D721Med (cell line): Measurements from ENCODE around the gene CNOT6.
"Not testable (repeated sequence)": the region's sequence is repeated elsewhere in the genome, so short reads cannot be mapped to it uniquely, and the experiment has no call there.

Source experiments
- DNase-seq: peaks from one replicate; pipeline ENCODE4 v3.0.0; 2011; ENCODE audit warnings: low spot score; ENCODE audit not compliant: insufficient read length
- FAIRE-seq: peaks from 2 replicates; lab custom pipeline; 2011; peaks lifted over from hg19 to GRCh38; lab: Jason Lieb, UNC
- TF ChIP-seq, protein P1 (sequence below): IDR thresholded peaks from 2 replicates; pipeline ENCODE4 v1.5.1; 2012; ENCODE audit warnings: mild to moderate bottlenecking, control low read depth; ENCODE audit not compliant: insufficient read depth; ENCODE audit errors: missing control alignments

CNOT6 gene

DNA sequence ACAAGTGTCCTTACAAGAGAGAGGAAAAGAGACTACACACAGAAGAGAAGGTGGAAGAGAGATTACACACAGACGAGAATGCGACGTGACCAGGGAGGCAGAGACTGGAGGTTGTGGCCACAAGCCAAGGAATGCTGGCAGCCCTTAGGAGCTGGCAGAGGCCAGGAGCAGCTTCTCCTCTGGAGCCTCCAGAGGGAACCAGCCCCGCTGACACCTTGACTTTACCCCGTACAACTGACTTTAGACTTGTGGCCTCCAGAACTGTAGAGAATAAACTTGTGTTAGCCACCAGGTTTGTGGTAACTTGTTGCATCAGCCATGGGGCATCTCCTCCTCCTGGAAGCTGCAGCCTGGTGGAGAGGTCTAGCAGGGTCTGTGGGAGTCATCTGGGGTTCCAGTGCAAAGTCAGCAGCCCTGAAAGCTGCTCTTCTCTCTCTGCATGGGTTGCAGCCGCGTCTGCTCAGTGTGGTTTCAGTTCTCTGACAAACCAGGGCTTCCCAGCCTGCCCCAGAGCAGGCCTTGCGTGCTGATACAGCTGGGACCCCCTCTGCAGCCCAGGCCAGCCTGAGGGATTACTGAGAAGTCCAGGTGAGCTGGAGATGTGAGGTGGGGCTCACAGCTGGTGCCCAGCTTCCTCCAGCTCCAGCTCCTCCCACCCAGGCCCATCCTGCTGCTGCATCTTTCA is 30.8 kb upstream of the CNOT6 start:
- no peak for FAIRE-seq
- no peak for DNase-seq
- TF ChIP-seq, protein P1, sequence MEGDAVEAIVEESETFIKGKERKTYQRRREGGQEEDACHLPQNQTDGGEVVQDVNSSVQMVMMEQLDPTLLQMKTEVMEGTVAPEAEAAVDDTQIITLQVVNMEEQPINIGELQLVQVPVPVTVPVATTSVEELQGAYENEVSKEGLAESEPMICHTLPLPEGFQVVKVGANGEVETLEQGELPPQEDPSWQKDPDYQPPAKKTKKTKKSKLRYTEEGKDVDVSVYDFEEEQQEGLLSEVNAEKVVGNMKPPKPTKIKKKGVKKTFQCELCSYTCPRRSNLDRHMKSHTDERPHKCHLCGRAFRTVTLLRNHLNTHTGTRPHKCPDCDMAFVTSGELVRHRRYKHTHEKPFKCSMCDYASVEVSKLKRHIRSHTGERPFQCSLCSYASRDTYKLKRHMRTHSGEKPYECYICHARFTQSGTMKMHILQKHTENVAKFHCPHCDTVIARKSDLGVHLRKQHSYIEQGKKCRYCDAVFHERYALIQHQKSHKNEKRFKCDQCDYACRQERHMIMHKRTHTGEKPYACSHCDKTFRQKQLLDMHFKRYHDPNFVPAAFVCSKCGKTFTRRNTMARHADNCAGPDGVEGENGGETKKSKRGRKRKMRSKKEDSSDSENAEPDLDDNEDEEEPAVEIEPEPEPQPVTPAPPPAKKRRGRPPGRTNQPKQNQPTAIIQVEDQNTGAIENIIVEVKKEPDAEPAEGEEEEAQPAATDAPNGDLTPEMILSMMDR, result no peak

DNA sequence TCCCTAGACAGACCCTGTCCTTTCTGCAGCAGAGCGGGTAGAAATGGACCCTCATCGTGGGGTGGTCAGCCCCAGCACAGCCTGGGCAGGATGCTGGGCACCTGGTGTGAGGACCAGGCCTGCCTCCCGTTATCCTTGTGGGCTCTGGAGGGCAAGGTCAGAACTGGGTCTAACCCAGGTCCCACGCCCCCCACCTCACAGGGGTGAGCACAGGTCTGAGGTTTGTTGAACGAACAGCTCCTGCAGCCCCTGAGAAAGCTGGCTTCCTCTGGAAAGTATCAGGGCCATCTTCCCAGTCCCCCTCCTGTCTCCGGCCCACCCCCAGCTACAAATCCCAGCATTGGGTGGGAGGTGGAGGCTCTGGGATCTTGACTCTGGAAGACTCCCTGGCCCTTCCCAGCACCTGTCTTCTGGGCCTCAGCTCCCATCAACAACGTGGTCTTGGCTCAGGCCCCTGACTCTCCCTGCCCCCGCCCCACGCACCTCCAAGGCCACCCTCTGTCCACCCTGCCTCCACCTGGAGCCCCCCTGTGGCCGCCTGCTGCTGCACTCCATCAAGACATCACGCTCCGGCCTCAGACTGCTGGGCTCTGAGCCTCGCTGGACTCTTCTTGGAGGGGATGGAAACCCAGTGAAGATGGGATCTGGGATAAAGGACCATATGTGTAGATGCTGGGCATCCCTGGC is 30.1 kb upstream of the CNOT6 start:
- FAIRE-seq (no peak), DNase-seq (no peak)
- TF ChIP-seq, protein P1, result no peak

DNA sequence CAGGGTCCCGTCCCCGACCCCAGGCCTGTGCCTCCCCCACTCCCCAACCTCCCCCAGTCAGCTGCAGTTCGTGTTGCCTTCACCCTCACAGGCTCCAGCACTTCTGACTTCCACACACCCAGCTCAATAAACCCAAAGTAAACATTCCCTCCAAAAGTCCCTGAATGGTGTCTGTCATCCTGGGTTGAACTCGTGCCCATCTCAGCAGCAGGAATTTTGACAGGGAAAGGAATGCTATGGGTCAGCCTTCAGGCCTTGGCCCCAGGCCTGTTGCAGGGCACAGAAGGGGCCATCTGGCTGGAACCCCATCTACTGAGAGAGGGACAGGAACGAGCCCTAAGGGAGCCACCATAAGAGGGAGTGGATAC is 29.6 kb upstream of the CNOT6 start:
- TF ChIP-seq, protein P1, result no peak
- DNase-seq (no peak), FAIRE-seq (no peak)

DNA sequence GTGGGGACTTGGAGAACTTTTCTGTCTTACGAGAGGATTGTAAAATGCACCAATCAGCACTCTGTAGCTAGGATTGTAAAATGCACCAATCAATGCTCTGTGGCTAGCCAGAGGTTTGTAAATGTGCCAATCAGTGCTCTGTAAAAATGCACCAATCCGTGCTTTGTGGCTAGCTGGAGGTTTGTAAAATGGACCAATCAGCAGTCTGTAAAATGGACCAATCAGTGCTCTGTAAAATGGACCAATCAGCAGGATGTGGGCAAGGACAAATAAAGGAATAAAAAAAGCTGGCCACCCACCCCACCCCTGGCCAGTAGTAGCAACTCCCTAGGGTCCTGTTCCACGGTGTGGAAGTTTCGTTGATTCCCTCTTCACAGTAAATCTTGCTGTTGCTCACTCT is 29.1 kb upstream of the CNOT6 start:
- FAIRE-seq, DNase-seq: not testable (repeated sequence)

DNA sequence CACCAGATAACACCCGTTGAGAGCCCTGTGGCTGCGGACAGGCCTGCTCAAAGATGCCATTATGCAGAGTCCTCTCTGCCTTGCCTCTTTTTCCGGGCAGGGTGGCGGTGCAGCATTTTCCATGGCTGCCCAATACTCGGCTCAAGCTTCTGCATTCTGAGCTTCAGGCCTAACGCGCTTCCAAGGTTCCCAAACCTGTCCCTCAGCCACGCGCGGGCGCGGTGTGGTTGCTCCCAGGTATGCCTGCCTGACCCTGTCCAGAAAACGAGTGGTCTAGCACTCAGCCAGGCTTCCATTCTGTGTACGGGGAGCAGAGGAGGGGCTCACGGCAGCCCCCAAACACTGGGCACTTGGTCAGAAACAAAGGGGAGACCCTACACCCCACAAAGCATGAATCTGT is 27.9 kb upstream of the CNOT6 start:
- DNase-seq, result no peak
- TF ChIP-seq, protein P1, result no peak
- no peak for FAIRE-seq

DNA sequence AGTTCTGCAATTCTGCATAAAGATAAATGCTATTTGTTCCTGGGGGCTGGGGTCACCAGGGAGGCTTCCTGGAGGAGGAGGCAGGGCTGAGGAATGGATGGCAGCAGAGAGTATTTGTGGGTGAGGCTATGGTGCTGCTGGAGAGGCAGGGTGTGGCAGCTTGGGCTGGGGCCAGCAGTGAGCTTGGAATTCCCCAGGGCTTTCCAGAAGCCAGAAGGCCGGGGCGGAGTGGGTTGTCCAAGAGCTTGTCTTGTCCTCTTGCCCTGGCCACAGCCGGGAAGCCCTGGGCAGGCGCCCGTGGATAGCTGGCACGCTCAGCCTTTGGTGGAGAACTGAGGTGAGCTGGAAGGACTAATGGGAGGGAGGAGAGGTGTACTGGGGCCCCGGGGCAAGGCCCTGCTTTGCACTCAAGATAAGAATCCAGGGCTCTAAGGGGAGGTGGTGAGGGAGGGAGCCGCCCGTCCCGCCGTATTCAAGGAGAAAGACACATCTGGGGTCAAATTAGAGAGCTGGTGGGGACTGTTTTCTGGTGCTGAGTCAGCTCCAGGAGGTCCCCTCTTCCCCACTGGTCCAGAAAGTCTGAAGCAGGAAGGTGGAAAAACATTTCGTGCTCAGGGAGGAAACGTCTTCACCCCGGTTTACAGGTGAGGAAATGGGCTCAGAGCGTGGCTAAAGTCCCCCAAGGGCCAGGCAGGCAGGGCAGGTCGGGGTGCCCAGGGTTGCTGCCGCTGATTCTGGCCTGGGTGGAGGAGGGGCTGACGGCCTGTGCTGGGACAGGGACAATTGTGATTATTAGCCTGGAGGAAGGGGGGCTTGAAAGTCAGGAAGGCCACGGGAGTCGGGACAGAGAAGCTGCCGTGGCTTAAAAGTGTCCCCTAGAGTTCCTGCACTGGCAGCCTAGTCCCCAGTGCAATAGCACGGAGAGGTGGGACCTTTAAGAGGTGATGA is 26.9 kb upstream of the CNOT6 start:
- TF ChIP-seq, protein P1, result no peak
- no peak for DNase-seq
- no peak for FAIRE-seq

DNA sequence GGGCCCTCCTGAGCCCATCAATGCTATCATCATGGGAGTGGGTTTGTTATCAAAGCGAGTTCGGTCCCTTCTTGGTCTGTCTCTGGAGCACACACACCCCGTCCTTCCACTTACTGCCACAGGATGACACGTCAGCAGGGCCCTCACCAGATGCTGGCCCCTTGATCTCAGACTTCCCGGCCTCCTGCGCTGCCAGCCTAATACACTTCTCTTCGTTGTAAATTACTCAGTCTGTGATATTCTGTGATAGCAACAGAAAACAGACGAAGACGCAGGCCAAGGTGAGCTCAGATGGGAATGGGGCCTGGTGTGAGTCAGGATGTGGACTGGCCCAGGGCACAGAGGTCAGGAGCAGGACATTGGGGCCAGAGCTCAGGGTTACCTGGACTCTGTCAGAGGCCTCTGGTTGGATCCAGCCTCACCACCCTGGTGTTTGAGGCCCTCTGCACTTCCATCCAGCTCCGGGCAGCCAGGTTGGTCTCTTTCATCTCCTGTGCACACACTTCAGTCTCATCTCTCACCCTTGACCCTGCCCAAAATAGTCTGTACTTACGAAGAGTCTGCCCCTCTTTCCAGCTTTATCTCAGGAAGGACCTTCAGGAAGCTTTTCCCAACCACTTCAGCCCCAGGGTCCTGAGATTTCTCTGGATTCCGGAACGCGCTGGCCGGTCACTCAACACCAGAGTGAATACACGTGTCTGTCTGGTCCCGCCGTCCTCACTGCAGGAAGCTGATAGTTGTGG is 26.0 kb upstream of the CNOT6 start:
- DNase-seq (no peak), FAIRE-seq (no peak)
- TF ChIP-seq, protein P1, result no peak
